A549 (cell line): ENCODE measurements around the gene RARB.

Experiments
- CHD4 ChIP-seq: fragments of 200-600 bp; sonication (generic); IDR thresholded peaks from 2 replicates; pipeline ENCODE4 v1.6.1; 2016; ENCODE audit warnings: antibody characterized with exemption, mild to moderate bottlenecking, borderline replicate concordance
- EHMT2 ChIP-seq: fragments of 200-600 bp; sonication (generic); IDR thresholded peaks from 2 replicates; pipeline ENCODE4 v1.6.1; 2016; ENCODE audit warnings: antibody characterized with exemption, low read depth, mild to moderate bottlenecking, moderate library complexity
- JUN ChIP-seq, 2 experiments: fragments of >200 bp; sonication (Bioruptor Twin); formaldehyde crosslinking; IDR thresholded peaks; 2 replicates in 1 of 2; 3 replicates in 1 of 2; pipeline ENCODE4 v1.6.1; 2016 to 2017
- MAX ChIP-seq: IDR thresholded peaks from 2 replicates; pipeline ENCODE4 v1.6.1; 2012
- NPAS2 ChIP-seq: fragments of 250-450 bp; sonication (Bioruptor Pico); IDR thresholded peaks from 2 replicates; pipeline ENCODE4 v1.8.0; 2022; ENCODE audit warnings: mild to moderate bottlenecking, moderate library complexity, borderline replicate concordance
- RAD21 ChIP-seq, 2 experiments: fragments of >200 bp in 1 of 2; sonication (Bioruptor Twin) in 1 of 2; formaldehyde crosslinking in 1 of 2; IDR thresholded peaks in 1 of 2; conservative IDR thresholded peaks in 1 of 2; 2 replicates in 1 of 2; 3 replicates in 1 of 2; pipeline ENCODE4 v1.6.1; 2012 to 2018; ENCODE audit warnings: inconsistent platforms in 1 of 2
- ZSCAN20 ChIP-seq: fragments of 250-450 bp; sonication (Bioruptor Pico); IDR thresholded peaks from 2 replicates; pipeline ENCODE4 v1.8.0; 2022; ENCODE audit warnings: mild to moderate bottlenecking, moderate library complexity
- TF ChIP-seq, protein P1 (sequence below): fragments of 250-450 bp; sonication (Bioruptor Pico); IDR thresholded peaks from 2 replicates; pipeline ENCODE4 v1.5.0; 2020; ENCODE audit warnings: low read depth, mild to moderate bottlenecking, moderate library complexity
- TF ChIP-seq, protein P2 (sequence below): fragments of >200 bp; sonication (Bioruptor Twin); formaldehyde crosslinking; IDR thresholded peaks from 3 replicates; pipeline ENCODE4 v1.5.1; 2016
- TF ChIP-seq, protein P3 (sequence below): fragments of 200-600 bp; sonication (generic); IDR thresholded peaks from 2 replicates; pipeline ENCODE4 v1.6.1; 2016; ENCODE audit warnings: antibody characterized with exemption, mild to moderate bottlenecking, moderate library complexity
- TF ChIP-seq, protein P4 (sequence below): fragments of >200 bp; sonication (Bioruptor Twin); formaldehyde crosslinking; IDR thresholded peaks from 3 replicates; pipeline ENCODE4 v1.6.1; 2016
- TF ChIP-seq, protein P5 (sequence below): IDR thresholded peaks from 2 replicates; pipeline ENCODE4 v1.6.1; 2012

DNA sequence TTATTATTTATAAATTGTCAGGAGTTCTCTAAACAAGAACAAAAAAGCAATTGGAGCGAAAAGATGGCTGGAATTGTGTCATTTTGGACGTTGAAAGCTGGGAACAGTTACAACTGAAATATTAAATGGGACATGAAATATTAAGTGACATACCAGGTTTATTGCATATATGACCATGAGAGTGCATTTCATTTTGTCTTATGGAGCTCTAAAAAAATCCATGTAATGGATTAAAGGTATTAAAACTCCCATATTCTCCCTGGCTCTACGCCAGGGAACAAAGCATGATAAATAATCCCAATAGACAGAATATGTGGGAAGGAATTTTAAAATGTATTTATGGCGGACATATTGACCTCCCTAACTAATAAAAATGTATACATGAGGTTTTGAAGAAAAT, 17.7 kb downstream of the RARB start:
- TF ChIP-seq MAX (no peak), ZSCAN20 (CRISPR knock-in tag) (no peak), NPAS2 (CRISPR knock-in tag) (no peak), CHD4 (no peak), JUN (IDR thresholded peaks at IDR 0.05) (no peak), RAD21 (conservative IDR thresholded peaks at IDR 0.05 in 1 of 2, IDR thresholded peaks at IDR 0.05 in 1 of 2) (no peak), EHMT2 (no peak)
- TF ChIP-seq, protein P1, sequence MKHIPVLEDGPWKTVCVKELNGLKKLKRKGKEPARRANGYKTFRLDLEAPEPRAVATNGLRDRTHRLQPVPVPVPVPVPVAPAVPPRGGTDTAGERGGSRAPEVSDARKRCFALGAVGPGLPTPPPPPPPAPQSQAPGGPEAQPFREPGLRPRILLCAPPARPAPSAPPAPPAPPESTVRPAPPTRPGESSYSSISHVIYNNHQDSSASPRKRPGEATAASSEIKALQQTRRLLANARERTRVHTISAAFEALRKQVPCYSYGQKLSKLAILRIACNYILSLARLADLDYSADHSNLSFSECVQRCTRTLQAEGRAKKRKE, result no peak
- TF ChIP-seq, protein P2, sequence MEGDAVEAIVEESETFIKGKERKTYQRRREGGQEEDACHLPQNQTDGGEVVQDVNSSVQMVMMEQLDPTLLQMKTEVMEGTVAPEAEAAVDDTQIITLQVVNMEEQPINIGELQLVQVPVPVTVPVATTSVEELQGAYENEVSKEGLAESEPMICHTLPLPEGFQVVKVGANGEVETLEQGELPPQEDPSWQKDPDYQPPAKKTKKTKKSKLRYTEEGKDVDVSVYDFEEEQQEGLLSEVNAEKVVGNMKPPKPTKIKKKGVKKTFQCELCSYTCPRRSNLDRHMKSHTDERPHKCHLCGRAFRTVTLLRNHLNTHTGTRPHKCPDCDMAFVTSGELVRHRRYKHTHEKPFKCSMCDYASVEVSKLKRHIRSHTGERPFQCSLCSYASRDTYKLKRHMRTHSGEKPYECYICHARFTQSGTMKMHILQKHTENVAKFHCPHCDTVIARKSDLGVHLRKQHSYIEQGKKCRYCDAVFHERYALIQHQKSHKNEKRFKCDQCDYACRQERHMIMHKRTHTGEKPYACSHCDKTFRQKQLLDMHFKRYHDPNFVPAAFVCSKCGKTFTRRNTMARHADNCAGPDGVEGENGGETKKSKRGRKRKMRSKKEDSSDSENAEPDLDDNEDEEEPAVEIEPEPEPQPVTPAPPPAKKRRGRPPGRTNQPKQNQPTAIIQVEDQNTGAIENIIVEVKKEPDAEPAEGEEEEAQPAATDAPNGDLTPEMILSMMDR, result no peak
- TF ChIP-seq, protein P3, sequence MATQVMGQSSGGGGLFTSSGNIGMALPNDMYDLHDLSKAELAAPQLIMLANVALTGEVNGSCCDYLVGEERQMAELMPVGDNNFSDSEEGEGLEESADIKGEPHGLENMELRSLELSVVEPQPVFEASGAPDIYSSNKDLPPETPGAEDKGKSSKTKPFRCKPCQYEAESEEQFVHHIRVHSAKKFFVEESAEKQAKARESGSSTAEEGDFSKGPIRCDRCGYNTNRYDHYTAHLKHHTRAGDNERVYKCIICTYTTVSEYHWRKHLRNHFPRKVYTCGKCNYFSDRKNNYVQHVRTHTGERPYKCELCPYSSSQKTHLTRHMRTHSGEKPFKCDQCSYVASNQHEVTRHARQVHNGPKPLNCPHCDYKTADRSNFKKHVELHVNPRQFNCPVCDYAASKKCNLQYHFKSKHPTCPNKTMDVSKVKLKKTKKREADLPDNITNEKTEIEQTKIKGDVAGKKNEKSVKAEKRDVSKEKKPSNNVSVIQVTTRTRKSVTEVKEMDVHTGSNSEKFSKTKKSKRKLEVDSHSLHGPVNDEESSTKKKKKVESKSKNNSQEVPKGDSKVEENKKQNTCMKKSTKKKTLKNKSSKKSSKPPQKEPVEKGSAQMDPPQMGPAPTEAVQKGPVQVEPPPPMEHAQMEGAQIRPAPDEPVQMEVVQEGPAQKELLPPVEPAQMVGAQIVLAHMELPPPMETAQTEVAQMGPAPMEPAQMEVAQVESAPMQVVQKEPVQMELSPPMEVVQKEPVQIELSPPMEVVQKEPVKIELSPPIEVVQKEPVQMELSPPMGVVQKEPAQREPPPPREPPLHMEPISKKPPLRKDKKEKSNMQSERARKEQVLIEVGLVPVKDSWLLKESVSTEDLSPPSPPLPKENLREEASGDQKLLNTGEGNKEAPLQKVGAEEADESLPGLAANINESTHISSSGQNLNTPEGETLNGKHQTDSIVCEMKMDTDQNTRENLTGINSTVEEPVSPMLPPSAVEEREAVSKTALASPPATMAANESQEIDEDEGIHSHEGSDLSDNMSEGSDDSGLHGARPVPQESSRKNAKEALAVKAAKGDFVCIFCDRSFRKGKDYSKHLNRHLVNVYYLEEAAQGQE, result no peak
- TF ChIP-seq, protein P4, sequence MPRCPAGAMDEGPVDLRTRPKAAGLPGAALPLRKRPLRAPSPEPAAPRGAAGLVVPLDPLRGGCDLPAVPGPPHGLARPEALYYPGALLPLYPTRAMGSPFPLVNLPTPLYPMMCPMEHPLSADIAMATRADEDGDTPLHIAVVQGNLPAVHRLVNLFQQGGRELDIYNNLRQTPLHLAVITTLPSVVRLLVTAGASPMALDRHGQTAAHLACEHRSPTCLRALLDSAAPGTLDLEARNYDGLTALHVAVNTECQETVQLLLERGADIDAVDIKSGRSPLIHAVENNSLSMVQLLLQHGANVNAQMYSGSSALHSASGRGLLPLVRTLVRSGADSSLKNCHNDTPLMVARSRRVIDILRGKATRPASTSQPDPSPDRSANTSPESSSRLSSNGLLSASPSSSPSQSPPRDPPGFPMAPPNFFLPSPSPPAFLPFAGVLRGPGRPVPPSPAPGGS, result no peak
- TF ChIP-seq, protein P5, sequence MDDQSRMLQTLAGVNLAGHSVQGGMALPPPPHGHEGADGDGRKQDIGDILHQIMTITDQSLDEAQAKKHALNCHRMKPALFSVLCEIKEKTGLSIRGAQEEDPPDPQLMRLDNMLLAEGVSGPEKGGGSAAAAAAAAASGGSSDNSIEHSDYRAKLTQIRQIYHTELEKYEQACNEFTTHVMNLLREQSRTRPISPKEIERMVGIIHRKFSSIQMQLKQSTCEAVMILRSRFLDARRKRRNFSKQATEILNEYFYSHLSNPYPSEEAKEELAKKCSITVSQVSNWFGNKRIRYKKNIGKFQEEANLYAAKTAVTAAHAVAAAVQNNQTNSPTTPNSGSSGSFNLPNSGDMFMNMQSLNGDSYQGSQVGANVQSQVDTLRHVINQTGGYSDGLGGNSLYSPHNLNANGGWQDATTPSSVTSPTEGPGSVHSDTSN, result no peak
